CMK (cell line): ENCODE data around the gene ZNF319.
"Not testable (repeated sequence)": the region's sequence is repeated elsewhere in the genome, so short reads cannot be mapped to it uniquely, and the experiment has no call there.

ENCODE experiments used
- DNase-seq: peaks from one replicate; pipeline ENCODE4 v3.0.0-alpha.2; 2010; ENCODE audit warnings: low read depth

Gene ZNF319

GRCh38 chr16:58021661-58022551, 21.4 kb upstream of the ZNF319 start:
- no peak for DNase-seq

- DNase-seq, result no peak
These were observed 20.4 kb upstream of the ZNF319 start for GRCh38 chr16:58020628-58021521.

GRCh38 chr16:58019866-58020538, 19.5 kb upstream of the ZNF319 start:
- DNase-seq, result no peak

GRCh38 chr16:58018803-58019202, 18.3 kb upstream of the ZNF319 start:
- DNase-seq, result no peak

- no peak for DNase-seq
These were observed 16.5 kb upstream of the ZNF319 start for GRCh38 chr16:58016840-58017446.

GRCh38 chr16:58013201-58013956, 12.9 kb upstream of the ZNF319 start:
- DNase-seq, result no peak

- no peak for DNase-seq
These were observed 12.0 kb upstream of the ZNF319 start for GRCh38 chr16:58012481-58012880.

- DNase-seq, result no peak
These were observed 11.2 kb upstream of the ZNF319 start for GRCh38 chr16:58011652-58012051.

- no peak for DNase-seq
These were observed 10.4 kb upstream of the ZNF319 start for GRCh38 chr16:58010886-58011285.

GRCh38 chr16:58009856-58010416, 9.5 kb upstream of the ZNF319 start:
- no peak for DNase-seq

GRCh38 chr16:58004736-58005135, 4.3 kb upstream of the ZNF319 start:
- DNase-seq, result not testable (repeated sequence)

GRCh38 chr16:58002936-58003335, 2.5 kb upstream of the ZNF319 start:
- no peak for DNase-seq

- no peak for DNase-seq
These were observed 1.9 kb upstream of the ZNF319 start for GRCh38 chr16:58002416-58002800.

- no peak for DNase-seq
These were observed 1.4 kb upstream of the ZNF319 start for GRCh38 chr16:58001781-58002415.

GRCh38 chr16:58000706-58001676, 519 bp upstream of the ZNF319 start, which contains the start of gene USB1:
Gene USB1 (plus strand): TSS chr16:58001407. CDS start chr16:58001484, 77 bp downstream.
- peak; percentile 88 for DNase-seq

- no peak for DNase-seq
These were observed 1.0 kb downstream of the ZNF319 start for GRCh38 chr16:57999366-57999970.

GRCh38 chr16:57998992-57999365, 1.5 kb downstream of the ZNF319 start:
- no peak for DNase-seq

GRCh38 chr16:57998486-57998885, 2.0 kb downstream of the ZNF319 start:
- no peak for DNase-seq
